GM12878 (cell line): Measurements from ENCODE around the gene ACYP2. TPM values are rescaled to one million over a fixed set of nuclear protein-coding genes. Genes with fewer than 3 reads are reported as not detected.
A peak's percentile ranks its signal among the peaks of the same experiment; 100 is the strongest.

Experiments
- CHD4 ChIP-seq: fragments of 200-600 bp; sonication (generic); IDR thresholded peaks from 2 replicates; pipeline ENCODE4 v1.6.1; 2016; ENCODE audit warnings: mild to moderate bottlenecking
- CREB1 ChIP-seq: IDR thresholded peaks from 2 replicates; pipeline ENCODE4 v1.6.1; 2012; ENCODE audit warnings: low read depth, mild to moderate bottlenecking, inconsistent platforms
- CREM ChIP-seq: IDR thresholded peaks from 2 replicates; pipeline ENCODE4 v1.6.1; 2014; ENCODE audit warnings: antibody characterized with exemption, low read depth
- EP300 ChIP-seq, 2 experiments: fragments of 150-350 bp in 1 of 2; IDR thresholded peaks; 2 replicates each; pipeline ENCODE4 v1.6.1; 2011 to 2012; ENCODE audit warnings: low read depth in 2 of 2, low read length in 2 of 2, borderline replicate concordance in 1 of 2, improper control_type of control experiment in 1 of 2, inconsistent platforms in 1 of 2; ENCODE audit not compliant: control insufficient read depth in 1 of 2
- FOS ChIP-seq: IDR thresholded peaks from 3 replicates; pipeline ENCODE4 v1.6.1; 2011; ENCODE audit warnings: borderline replicate concordance; ENCODE audit not compliant: insufficient read length; ENCODE audit errors: extremely low read depth
- IKZF1 ChIP-seq: fragments of 450-650 bp; conservative IDR thresholded peaks from 2 replicates; pipeline ENCODE4 v1.6.1; 2017; ENCODE audit warnings: antibody characterized with exemption, mild to moderate bottlenecking
- NFIC ChIP-seq: IDR thresholded peaks from 2 replicates; pipeline ENCODE4 v1.6.1; 2012; ENCODE audit warnings: low read depth, mild to moderate bottlenecking, inconsistent platforms, low read length, moderate library complexity
- NFYB ChIP-seq: IDR thresholded peaks from 2 replicates; pipeline ENCODE4 v1.6.1; 2011; ENCODE audit warnings: low read depth, mild to moderate bottlenecking, low read length, improper control_type of control experiment, moderate library complexity; ENCODE audit not compliant: insufficient read depth
- RAD51 ChIP-seq: fragments of 450-650 bp; IDR thresholded peaks from 2 replicates; pipeline ENCODE4 v1.6.1; 2016; ENCODE audit warnings: moderate library complexity, mild to moderate bottlenecking, inconsistent platforms
- RBBP5 ChIP-seq: fragments of 200-600 bp; sonication (generic); conservative IDR thresholded peaks from 2 replicates; pipeline ENCODE4 v1.6.1; 2016
- SMC3 ChIP-seq: IDR thresholded peaks from 2 replicates; pipeline ENCODE4 v1.6.1; 2011; ENCODE audit warnings: low read length, improper control_type of control experiment, borderline replicate concordance
- TCF12 ChIP-seq: IDR thresholded peaks from 2 replicates; pipeline ENCODE4 v1.6.1; 2011; ENCODE audit warnings: low read depth, mild to moderate bottlenecking, low read length
- TCF3 ChIP-seq: IDR thresholded peaks from 2 replicates; pipeline ENCODE4 v1.6.1; 2012; ENCODE audit warnings: low read depth, mild to moderate bottlenecking, low read length, borderline replicate concordance; ENCODE audit not compliant: insufficient read depth
- ZNF384 ChIP-seq: IDR thresholded peaks from 2 replicates; pipeline ENCODE4 v1.6.1; 2012; ENCODE audit warnings: low read depth, mild to moderate bottlenecking, low read length, improper control_type of control experiment, borderline replicate concordance
- polyA plus RNA-seq, 11 experiments: library from polyadenylated mRNA; depleted of rRNA in 4 of 11; unstranded in 6 of 11; stranded (reverse) in 5 of 11; fragments of >200 nt; fragmentation: Nextera tagmentation in 4 of 11; fragmentation: Illumina TruSeq in 1 of 11; extraction: Ambion mirVana in 4 of 11; extraction: Trizol in 1 of 11; gene quantifications; 1 replicate in 1 of 11; 2 replicates in 10 of 11; pipeline versions ENCODE4 v1.2.1 to v1.2.3, GENCODE V29; 2011 to 2016; ENCODE audit warnings: inconsistent platforms in 2 of 11, missing spikeins in 2 of 11, low read depth in 1 of 11
- total RNA-seq, 4 experiments: library from RNA; depleted of rRNA in 3 of 4; stranded (reverse); fragments of >200 nt in 3 of 4; fragmentation: Illumina TruSeq in 1 of 4; extraction: Trizol in 1 of 4; gene quantifications; 2 replicates each; pipeline versions ENCODE4 v1.2.1 to v1.2.3, GENCODE V29; 2013 to 2021
- TF ChIP-seq, protein P1 (sequence below): fragments of 150-350 bp; IDR thresholded peaks from 2 replicates; pipeline ENCODE4 v1.6.1; 2016; ENCODE audit warnings: low read depth, low read length
- TF ChIP-seq, protein P2 (sequence below): fragments of 450-650 bp; IDR thresholded peaks from 2 replicates; pipeline ENCODE4 v1.6.1; 2017; ENCODE audit warnings: low read depth, mild to moderate bottlenecking, moderate library complexity
- TF ChIP-seq, protein P3 (sequence below): fragments of 450-650 bp; IDR thresholded peaks from 2 replicates; pipeline ENCODE4 v1.6.1; 2016; ENCODE audit warnings: mild to moderate bottlenecking
- TF ChIP-seq, protein P4 (sequence below): fragments of 450-650 bp; IDR thresholded peaks from 2 replicates; pipeline ENCODE4 v1.6.1; 2017; ENCODE audit warnings: mild to moderate bottlenecking, moderate library complexity

The ACYP2 gene
- total and polyA plus RNA-seq, 10 of the 15 experiments (the other 5 are each of a cell fraction or from before 2014, with no cell fraction given): 4.2 to 16.3 (median 9.0) TPM

DNA sequence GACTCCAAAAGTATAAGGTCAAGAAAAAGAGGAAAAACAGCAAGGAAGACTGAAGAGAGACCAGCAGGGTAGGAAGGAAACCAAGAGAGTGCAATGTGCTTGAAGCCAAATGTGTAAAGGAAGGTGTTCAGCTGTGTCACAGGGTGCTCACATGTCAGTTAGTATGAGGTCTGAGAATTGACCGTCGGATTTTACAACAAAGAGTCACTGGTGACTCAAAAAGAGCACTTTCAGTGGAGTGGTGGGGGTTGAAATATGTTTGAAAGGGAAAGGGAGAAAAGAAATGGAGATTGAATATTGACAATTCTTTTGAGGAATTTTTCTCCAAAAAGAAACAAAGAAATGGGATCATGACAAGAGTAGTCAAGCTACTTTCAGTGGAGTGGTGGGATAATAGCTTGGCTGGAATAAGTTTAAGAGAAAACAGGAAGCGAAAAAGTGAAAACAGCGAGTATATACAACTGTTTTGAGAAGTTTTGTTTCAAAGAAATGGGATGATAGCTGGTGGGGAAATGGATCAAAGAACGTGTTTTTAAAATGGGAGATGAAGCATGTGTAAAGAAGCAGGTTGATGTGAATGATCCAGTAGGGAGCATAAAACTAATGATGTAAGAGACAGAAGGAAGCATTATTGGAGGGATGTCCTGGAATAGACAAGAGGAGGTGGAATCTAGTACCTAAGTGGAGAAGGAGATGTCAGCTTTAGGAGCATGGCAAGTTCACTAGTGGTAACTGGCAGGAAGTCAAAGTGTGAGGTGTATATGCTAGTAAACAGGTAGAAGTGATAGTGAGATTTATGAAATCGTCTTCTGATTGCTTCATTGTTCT lies 144.2 kb downstream of the ACYP2 start (continued):
- TF ChIP-seq, protein P1, sequence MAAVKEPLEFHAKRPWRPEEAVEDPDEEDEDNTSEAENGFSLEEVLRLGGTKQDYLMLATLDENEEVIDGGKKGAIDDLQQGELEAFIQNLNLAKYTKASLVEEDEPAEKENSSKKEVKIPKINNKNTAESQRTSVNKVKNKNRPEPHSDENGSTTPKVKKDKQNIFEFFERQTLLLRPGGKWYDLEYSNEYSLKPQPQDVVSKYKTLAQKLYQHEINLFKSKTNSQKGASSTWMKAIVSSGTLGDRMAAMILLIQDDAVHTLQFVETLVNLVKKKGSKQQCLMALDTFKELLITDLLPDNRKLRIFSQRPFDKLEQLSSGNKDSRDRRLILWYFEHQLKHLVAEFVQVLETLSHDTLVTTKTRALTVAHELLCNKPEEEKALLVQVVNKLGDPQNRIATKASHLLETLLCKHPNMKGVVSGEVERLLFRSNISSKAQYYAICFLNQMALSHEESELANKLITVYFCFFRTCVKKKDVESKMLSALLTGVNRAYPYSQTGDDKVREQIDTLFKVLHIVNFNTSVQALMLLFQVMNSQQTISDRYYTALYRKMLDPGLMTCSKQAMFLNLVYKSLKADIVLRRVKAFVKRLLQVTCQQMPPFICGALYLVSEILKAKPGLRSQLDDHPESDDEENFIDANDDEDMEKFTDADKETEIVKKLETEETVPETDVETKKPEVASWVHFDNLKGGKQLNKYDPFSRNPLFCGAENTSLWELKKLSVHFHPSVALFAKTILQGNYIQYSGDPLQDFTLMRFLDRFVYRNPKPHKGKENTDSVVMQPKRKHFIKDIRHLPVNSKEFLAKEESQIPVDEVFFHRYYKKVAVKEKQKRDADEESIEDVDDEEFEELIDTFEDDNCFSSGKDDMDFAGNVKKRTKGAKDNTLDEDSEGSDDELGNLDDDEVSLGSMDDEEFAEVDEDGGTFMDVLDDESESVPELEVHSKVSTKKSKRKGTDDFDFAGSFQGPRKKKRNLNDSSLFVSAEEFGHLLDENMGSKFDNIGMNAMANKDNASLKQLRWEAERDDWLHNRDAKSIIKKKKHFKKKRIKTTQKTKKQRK: no peak
- no peak for TF ChIP-seq TCF12
- 0 out of 4 replicates have a peak, but pooled peaks of 1 of the 2 experiments have one; percentile 20 for TF ChIP-seq EP300 (IDR thresholded peaks at IDR 0.05; ENCODE audit: borderline replicate concordance in 1 of 2, control insufficient read depth in 1 of 2, low read depth in 2 of 2, low read length in 2 of 2)
- no peak for TF ChIP-seq CHD4
- TF ChIP-seq RBBP5: no peak
- 0 out of 2 replicates have a peak, but pooled peaks have one; percentile 26 for TF ChIP-seq RAD51
- TF ChIP-seq, protein P2, sequence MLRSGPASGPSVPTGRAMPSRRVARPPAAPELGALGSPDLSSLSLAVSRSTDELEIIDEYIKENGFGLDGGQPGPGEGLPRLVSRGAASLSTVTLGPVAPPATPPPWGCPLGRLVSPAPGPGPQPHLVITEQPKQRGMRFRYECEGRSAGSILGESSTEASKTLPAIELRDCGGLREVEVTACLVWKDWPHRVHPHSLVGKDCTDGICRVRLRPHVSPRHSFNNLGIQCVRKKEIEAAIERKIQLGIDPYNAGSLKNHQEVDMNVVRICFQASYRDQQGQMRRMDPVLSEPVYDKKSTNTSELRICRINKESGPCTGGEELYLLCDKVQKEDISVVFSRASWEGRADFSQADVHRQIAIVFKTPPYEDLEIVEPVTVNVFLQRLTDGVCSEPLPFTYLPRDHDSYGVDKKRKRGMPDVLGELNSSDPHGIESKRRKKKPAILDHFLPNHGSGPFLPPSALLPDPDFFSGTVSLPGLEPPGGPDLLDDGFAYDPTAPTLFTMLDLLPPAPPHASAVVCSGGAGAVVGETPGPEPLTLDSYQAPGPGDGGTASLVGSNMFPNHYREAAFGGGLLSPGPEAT: 0 out of 2 replicates have a peak, but pooled peaks have one; percentile 62
- TF ChIP-seq CREB1: peak; percentile 78
- no peak for TF ChIP-seq ZNF384
- TF ChIP-seq, protein P3, sequence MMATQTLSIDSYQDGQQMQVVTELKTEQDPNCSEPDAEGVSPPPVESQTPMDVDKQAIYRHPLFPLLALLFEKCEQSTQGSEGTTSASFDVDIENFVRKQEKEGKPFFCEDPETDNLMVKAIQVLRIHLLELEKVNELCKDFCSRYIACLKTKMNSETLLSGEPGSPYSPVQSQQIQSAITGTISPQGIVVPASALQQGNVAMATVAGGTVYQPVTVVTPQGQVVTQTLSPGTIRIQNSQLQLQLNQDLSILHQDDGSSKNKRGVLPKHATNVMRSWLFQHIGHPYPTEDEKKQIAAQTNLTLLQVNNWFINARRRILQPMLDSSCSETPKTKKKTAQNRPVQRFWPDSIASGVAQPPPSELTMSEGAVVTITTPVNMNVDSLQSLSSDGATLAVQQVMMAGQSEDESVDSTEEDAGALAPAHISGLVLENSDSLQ: no peak
- TF ChIP-seq IKZF1: 0 out of 2 replicates have a peak, but pooled peaks have one; percentile 30
- TF ChIP-seq CREM: peak; percentile 33; the same call in 1 of the 2 replicates
- TF ChIP-seq TCF3: no peak
- 0 out of 2 replicates have a peak, but pooled peaks have one; percentile 39 for TF ChIP-seq NFIC
- TF ChIP-seq NFYB: no peak
- TF ChIP-seq FOS: no peak
- TF ChIP-seq, protein P4, sequence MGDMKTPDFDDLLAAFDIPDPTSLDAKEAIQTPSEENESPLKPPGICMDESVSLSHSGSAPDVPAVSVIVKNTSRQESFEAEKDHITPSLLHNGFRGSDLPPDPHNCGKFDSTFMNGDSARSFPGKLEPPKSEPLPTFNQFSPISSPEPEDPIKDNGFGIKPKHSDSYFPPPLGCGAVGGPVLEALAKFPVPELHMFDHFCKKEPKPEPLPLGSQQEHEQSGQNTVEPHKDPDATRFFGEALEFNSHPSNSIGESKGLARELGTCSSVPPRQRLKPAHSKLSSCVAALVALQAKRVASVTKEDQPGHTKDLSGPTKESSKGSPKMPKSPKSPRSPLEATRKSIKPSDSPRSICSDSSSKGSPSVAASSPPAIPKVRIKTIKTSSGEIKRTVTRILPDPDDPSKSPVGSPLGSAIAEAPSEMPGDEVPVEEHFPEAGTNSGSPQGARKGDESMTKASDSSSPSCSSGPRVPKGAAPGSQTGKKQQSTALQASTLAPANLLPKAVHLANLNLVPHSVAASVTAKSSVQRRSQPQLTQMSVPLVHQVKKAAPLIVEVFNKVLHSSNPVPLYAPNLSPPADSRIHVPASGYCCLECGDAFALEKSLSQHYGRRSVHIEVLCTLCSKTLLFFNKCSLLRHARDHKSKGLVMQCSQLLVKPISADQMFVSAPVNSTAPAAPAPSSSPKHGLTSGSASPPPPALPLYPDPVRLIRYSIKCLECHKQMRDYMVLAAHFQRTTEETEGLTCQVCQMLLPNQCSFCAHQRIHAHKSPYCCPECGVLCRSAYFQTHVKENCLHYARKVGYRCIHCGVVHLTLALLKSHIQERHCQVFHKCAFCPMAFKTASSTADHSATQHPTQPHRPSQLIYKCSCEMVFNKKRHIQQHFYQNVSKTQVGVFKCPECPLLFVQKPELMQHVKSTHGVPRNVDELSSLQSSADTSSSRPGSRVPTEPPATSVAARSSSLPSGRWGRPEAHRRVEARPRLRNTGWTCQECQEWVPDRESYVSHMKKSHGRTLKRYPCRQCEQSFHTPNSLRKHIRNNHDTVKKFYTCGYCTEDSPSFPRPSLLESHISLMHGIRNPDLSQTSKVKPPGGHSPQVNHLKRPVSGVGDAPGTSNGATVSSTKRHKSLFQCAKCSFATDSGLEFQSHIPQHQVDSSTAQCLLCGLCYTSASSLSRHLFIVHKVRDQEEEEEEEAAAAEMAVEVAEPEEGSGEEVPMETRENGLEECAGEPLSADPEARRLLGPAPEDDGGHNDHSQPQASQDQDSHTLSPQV: no peak
- no peak for TF ChIP-seq SMC3
